HT1080 (cell line): ENCODE results near the gene SS18L1. TPM values are rescaled to one million over a fixed set of nuclear protein-coding genes. Genes with fewer than 3 reads are reported as not detected.
A peak's percentile ranks its signal among the peaks of the same experiment; 100 is the strongest.
"Not testable (repeated sequence)": the region's sequence is repeated elsewhere in the genome, so short reads cannot be mapped to it uniquely, and the experiment has no call there.

Experiments used
- DNase-seq: peaks from one replicate; pipeline ENCODE4 v3.0.0-alpha.2; 2015; ENCODE audit warnings: low read depth
- total RNA-seq: library from RNA; depleted of rRNA; stranded (reverse); fragments of >200 nt; shearing (Covaris generic); gene quantifications from 2 replicates; pipeline ENCODE4 v1.2.3, GENCODE V29; 2014

The SS18L1 gene
- total RNA-seq, 1 experiment from 2014 or later, result 12.8 TPM

DNA sequence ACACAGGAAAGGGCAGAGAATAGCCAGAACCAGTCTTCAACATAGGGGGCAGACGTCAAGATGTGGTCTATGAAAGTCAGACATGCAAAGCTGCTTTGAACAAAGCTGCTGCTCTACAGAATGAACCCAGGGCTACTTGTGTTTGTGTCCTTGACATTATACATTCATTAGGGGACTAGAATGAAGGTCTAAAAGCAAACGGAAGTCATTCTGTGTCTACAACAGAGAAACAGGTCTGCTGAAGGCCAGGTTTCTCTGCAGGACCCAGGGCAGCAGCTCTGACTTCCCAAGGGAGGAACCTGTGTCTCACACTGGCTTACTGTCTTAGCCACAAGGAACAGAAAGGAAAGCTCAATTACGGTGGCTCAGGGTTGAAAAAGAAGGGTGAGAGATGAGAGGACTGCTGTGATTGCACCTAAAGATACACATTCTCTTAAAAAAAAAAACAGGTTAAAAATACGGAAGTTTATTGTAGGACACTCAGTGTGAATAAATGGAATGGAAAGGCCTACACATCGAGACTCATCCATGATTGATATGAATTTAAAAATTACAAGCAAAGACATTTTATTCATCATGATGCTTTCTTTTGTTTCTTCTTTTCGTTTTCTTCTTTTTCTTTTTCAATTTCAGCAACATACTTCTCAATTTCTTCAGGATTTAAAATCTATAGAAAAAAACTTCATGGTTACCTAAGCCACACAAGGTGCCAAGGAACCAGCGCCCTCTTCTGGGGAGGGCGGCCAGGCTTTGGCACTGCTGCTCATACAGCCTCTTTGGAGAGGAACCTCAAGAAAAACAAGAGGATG is 7.1 kb upstream of the SS18L1 start:
- peak; percentile 56 for DNase-seq

DNA sequence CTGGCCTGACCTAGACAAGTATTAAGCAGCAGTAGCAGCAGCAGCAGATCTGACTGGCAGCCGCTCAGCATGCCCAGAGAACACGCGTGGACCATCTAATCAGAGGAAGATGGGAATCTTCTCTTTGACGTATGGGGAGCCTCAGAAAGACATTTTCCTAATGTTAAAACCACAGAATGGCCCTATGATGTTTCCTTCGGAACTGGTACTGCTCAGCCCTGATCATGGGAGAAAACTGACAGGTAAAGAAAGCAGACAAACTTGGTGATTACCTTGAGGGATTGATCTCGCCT is 6.5 kb upstream of the SS18L1 start:
- DNase-seq, result no peak

DNA sequence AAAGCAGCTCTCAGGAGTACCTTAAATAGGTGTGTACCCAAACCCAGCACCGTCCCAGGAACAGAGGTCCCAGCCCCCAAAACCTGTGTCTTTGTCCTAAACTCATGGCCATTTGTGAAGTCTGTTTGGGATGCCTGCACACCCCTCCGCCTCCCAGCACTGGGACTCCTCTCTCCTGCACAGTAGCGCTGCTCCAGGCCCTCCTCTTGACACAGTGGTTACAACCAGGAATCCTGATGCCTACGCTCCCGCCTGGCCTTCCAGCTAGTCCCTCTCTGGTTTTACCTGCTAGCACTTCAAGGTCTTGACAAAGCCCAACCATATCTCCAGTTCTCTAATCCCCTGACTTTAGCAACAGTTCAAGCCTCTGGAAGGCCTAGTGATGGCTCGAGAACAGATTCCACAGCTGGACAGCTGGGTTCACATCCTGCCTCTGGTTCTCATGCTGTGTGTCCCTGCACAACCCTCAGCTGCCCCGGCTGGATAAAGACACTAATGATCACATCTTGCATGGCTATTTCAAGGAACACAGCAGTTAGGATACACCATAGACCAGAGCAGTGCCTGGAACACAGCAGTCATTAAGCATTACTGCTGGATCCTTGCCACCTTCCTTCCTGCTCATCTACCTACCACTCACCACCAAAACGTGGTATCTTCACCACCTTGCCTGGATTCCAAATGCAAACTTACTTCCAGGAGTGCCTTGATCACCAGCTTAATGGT is 5.9 kb upstream of the SS18L1 start:
- no peak for DNase-seq

DNA sequence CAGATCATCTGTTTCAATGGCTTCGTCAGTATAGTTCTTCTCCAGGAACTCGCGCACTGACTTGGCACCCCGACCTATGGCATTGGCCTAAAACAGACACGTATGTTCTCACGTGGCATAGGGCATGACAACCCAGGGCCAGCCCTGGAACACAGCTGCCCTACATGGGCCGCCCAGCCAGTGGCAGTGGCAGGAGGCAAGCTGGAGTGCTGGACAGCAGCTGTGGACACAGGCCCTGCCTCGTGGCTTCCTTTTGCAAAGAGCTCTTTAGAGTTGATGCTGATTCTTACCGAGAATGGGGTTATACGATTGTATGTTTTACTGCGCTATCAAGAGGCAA is 5.4 kb upstream of the SS18L1 start:
- DNase-seq, result no peak

DNA sequence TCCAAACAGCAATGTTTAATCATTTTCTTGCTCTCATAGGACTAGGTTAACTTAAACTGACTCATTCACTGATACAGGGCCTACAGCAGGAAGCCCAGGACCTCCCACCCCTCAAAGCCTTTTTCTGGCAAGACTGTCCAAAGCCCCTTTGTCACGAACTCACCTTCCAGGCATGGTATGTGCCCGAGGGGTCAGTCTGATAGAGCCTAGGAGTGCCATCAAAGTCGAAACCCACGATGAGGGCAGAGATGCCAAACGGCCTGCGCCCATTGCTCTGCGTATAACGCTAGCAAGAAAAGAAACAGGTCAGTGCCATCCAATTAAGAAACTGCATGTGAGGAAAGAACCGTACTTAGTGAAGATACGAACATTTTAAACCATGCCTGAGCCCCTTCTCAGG is 4.7 kb upstream of the SS18L1 start:
- DNase-seq, result no peak

DNA sequence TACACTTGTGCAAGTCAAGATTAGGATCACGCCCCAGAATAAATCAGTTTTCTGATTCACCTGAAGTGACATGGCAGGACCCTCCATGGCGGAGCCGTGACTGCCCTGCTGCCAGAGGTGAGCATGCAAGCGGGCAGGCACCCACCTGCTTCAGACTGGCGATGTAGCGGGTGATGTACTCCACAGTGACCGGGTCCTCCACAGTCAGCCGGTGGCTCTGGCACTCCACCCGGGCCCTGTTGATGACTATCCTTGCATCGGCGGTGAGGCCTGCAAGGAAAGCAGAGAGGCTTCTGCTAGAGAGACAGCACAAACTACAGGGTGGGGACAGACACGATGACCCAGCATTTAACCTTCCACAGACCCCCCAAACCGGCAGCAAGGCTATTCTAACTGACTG is 3.9 kb upstream of the SS18L1 start:
- no peak for DNase-seq

DNA sequence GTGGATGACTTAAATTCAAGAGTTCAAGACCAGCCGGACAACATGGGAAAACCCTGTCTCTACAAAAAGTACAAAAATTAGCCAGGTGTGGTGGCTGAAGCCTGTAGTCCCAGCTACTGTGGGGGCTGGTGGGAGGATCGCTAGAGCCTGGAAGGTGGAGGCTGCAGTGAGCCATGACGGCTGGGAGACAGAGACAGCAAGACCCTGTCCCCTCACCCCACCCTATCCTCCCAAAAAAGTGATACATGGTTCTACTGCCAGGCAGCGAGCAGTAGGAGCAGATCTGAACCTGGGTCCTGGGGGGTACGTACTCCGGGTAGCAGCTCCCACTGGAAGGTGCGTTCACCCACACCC is 2.5 kb upstream of the SS18L1 start:
- DNase-seq, result no peak

DNA sequence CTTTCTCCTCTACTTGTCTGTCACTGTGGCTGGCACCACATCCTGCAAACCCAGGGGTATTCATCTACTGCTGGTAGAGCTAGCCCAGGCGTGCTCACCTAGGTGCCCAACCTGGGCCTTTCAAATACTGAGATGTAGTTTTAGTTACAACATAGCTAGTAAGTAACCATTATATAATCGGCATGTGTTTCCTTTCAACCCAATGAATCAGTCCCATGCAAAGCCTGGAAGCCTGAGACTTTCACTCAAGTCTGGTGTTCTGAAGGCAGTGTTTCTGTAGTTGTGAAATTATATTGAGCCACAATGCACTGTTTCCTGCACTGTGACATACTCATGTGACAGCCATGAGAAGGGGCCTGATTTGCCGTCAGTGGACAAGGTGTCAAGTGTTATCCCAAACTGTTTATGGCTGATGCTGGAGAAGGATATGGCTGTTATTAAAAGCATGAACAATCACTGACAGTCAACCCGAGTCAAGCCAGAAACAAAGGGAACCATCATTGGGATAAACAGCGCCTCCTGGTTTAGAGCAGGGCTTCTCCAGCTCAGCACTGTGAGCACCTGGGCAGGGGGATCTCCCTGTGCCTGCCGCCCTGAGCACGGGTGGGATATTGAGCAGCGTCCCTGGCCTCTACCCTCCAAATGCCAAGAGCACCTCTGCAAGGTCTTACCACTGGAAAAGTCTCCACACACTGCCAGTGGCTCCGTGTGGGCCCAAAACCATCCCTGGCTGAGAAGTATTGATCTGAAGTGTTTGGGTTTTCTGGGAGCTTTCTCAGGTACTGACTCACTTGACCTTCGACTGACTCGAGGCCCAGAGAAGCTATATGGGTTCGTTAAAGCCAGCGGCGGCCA is 1.9 kb upstream of the SS18L1 start:
- no peak for DNase-seq

DNA sequence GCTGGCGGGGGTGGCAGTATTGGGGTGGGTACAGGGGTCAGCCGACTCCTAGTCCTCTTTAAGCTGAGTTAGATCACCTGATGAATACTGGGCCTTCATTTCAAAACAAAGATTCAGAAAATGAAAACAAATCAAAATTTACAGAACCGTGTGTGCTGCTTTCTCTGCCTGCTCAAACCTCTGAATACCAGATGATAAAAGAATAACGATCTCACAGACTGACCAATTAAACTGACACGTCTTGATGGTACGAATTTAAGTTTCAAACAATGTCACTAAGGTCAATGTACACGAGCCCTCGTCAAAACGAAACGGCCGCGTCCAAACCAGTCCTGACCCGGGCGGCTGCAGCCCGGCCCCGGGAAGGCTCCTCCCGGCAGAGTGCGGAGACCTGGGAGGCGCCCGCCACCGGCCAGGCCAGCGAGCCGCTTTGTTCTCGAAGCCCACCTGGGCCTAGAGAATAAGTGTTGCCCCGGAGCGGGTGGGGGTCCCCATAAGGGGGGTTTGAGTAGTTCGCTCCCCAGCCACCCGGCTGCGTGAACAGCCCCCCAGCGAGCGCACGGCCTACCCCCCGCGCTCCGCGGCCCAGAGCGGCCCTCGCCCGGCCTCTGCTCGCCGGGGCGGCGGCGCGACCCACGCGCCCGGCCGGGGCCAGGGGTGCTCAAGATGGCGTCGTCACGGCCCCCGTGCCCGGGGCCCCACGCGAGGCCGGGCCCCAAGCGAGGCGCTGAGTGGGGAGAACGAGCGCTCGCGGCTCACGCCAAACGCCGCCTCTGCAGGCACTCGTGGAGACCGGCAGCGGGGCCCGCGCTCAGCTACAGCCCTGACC is 1.1 kb upstream of the SS18L1 start:
- no peak for DNase-seq

DNA sequence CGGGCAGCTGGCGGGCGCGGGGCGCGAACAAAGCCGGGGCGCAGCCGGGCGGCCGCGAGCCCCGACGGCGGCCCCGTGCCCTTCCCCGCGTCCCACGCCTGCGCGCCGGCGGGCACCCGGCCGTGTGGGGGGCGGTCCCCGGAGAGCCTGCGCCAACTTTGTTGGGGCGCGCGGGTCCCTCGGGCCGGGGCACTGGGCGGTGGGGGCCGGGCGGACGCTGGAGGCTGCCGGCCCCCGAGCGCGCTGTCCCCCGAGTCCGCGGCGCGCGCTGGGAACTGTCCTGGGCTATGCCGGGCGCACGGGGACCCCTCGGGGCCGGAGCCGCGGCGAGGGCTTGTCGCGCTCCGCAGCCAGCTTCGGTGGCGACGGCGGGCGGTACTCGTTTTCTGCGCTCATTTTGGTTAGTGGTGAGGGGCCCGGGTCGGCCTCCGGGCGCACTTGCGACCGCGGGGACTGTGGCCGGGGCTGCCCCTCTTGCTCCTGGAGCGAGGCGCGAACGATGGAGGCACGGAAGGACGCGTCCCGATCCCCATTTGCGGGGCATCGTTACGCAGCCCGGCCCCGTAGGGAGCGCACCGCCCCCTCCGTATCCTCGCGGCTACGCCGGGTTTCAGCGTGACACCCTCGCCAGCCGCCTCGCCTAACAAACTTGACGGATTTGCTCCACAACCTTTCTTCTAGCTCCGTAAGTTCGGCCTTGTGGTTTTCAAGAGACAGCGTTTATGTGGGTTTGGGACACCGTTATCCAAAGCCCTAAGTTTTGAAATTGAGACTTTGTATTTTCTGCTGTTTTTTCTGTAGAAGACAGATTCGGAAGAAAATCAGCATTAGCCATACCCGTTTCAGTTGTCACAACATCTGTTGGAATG is 622 bp downstream of the SS18L1 start:
- DNase-seq, result peak; percentile 35

DNA sequence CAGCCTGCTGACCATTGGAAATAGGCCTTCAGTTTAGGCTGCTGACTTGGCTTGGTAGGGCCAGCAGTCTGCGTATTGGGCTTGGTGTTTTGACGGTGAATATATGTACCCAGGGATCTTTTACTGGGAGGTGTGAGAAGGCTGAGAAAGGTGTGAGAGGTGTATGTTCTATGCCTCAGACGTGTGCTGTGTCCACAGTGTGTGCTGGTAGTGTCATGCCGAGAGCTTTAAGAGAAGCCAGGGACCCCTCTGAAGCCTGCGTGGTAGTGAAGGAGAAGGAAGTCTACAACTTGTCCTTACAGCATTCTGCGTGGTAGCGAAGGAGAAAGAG is 2.1 kb downstream of the SS18L1 start:
- no peak for DNase-seq

DNA sequence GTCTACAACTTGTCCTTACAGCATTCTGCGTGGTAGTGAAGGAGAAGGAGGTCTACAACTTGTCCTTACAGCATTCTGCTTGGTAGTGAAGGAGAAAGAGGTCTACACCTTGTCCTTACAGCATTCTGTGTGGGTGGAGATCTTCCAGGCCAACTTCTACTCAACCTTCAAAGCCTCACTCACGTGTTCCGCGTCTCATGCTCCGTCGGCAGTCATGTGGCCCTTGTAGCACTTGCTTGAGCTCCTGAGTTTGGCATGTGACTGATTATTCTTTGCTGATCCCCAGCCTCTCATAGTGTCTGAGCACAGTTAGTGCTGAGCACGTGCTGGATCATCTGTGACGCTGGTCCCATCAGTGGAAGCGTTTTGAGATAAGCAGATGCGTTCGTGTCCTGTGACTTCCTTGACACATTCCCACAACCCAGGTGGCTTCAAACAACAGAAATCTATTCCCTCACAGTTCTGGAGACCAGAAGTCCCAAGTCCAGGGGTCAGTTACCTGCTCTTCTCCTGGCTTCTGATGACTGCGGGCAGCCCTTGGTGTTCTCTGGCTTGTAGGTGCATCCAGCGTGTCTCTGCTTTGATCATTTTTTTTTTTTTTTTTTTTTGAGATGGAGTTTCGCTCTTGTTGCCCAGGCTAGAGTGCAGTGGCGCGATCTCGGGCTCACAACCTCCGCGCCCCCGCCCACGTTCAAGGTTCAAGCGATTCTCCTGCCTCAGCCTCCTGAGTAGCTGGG is 2.6 kb downstream of the SS18L1 start:
- no peak for DNase-seq

DNA sequence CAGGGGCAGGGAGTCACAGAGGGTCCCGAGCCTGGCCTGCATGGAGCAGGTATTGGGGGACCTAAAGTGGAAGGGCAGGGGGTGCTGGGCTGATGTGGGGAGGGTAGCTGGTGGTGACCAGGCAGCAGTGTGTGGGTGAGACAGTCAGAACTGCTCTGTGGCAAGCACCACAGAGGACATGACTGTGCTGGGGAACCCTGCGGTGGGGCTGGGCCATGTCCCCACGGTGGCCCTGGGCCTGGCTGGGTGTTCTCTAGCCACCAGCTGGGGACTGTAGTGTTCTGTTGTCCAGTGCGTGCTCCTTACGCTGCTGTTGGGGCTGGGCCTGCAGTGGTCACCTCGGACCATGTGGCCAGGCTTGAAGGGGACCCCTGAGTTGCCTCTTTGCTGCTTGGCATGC is 3.6 kb downstream of the SS18L1 start:
- DNase-seq, result no peak

DNA sequence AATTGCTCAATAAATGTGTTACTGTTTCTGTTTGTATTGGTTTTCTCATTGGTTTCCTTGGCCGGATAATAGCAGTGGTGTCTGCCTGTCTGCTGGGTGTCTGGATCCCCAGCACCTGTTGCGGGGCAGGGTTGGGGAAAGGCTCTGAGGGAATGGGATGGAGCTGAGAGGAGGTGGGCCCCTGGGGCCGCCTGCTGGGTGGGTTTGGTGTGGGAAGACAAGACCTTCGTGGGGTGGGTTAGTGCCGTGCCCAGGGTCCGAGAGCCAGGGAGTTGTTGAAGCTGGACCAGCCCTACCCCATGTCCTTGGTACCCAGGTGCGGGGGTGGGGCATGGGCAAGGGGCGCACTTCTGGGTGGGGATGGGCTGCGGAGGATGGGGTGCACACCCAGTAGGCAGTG is 4.0 kb downstream of the SS18L1 start:
- no peak for DNase-seq

DNA sequence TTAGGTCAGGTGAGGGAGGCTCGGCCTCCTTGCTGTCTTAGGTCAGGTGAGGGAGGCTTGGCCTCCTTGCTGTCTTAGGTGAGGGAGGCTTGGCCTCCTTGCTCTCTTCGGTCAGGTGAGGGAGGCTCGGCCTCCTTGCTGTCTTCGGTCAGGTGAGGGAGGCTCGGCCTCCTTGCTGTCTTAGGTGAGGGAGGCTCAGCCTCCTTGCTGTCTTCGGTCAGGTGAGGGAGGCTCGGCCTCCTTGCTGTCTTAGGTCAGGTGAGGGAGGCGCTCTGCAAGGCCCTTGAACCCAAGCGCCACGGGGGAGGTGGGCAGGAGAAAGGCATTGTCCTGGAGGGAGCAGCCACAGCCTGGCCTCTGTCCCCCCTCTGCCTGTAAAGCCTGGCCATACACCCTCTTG is 4.8 kb downstream of the SS18L1 start:
- not testable (repeated sequence) for DNase-seq

DNA sequence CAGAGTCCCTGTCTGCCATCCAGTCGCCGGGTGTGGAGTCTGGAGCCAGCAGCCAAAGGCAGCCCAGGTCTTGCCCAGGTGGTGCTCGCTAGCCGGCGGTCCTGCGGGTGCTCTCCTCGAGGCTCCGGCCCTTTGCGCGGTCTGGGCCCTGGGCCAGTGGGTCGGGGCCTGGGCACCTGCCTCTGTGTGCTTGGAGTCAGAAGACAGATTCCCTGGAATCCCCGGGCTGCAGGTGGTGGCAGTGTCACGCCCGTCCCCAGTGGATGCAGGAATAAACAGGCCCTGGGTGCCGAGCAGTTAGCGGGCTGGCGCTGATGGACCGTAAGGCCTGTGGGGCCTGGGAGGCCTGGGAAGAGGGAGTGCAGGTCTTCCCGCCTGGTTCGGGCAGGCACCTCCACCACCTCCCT is 5.3 kb downstream of the SS18L1 start:
- DNase-seq, result no peak

DNA sequence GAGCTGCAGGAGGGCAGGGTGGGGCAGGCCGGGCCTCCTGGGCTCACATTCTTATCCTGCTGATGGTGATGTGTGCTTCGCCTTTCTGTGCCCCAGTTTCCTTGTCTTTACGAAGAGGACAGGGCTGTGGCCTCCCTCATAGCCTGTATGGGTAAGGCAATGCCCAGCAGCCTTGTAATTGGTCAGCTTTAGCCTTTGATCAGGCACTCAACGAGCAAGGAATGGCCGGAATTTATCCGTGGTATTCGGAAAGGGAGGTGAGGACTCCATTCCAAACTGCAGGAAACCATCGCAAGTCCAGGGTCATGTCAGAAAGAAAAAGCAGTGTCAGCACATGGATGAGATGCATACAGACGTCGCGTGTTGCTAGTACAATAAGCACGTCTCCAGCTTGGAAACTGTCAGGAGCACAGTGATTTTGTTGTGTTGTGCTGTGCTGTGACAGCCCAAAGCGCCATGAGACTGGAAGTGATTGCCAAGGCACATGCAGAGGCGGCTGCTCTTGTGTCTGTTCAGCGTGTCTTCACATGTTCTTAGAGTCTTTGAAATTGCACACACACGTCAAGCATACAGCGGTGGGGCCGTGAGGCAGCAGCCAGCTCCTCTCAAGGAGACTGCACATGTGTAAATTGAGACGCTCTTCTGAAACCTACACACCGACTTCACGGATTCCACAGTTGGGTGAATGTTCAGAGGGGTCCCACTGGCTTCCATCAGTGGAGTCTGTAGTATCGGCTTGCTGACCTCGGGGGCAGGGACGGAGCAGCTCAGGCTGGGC is 6.2 kb downstream of the SS18L1 start:
- no peak for DNase-seq

DNA sequence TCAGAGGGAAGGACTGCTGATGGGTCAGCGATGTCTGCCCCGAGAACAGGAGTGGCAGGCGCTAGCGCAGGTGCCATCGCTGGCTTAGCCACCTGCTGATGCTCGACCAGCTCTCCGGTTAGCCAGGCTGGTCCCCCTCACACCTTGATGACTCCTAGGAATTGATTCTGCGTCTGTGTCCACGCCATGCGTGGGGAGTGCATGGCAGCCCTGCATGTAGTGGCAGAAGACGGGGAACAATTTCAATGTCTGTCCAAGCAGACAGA is 6.7 kb downstream of the SS18L1 start:
- DNase-seq, result no peak

DNA sequence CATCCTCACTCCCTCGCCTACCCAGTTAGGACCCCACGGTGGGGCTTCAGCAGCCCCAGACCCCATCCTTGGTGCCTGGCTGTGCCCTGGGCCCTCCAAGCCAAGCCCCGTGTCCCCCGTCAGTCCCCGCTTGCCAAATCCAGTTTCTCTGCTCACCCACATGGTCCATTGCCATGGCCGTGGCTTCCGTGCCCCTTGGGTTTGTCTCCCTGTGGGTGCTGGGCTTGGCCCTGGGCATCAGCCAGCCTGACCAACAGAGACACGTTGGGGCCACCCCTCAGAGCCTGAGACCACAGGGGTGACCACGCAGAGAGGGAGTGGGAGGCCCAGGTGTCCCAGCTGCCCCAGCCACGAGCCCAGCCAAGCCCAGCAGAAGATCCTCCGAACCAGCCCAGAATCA is 7.7 kb downstream of the SS18L1 start:
- no peak for DNase-seq
